GM21786 (cell line): ENCODE results near the gene CSAG1.
A peak's percentile ranks its signal among the peaks of the same experiment; 100 is the strongest.
"Not testable (repeated sequence)": the region's sequence is repeated elsewhere in the genome, so short reads cannot be mapped to it uniquely, and the experiment has no call there.

ENCODE experiments used
- ATAC-seq: cut with Tn5 transposase; IDR thresholded peaks from one replicate; pipeline ENCODE4 v1.9.1; 2021; ENCODE audit not compliant: unreplicated experiment

Gene CSAG1, protein sequence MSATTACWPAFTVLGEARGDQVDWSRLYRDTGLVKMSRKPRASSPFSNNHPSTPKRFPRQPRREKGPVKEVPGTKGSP

DNA sequence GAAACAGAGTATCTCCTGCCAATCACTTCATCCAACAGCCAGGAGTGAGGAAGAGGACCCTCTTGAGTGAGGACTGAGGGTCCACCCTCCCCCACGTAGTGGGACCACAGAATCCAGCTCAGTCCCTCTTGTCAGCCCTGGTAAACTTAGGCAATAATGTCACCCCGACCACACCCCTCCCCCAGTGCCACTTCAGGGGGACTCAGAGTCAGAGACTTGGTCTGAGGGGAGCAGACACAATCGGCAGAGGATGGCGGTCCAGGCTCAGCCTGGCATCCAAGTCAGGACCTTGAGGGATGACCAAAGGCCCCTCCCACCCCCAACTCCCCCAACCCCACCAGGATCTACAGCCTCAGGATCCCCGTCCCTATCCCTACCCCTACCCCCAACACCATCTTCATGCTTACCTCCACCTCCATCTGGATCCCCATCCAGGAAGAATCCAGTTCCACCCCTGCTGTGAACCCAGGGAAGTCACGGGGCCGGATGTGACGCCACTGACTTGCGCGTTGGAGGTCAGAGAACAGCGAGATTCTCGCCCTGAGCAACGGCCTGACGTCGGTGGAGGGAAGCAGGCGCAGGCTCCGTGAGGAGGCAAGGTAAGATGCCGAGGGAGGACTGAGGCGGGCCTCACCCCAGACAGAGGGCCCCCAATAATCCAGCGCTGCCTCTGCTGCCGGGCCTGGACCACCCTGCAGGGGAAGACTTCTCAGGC, at the start of gene CSAG1, which contains the start of gene MAGEA12:
TSS of gene CSAG1 (minus strand) at position 461 of the 715 bp plus-strand sequence. CDS start 1,261 bp downstream, outside the sequence.
TSS of gene MAGEA12 (plus strand) at position 497 of the 715 bp plus-strand sequence. CDS start 2,405 bp downstream, outside the sequence.
- no peak for ATAC-seq

DNA sequence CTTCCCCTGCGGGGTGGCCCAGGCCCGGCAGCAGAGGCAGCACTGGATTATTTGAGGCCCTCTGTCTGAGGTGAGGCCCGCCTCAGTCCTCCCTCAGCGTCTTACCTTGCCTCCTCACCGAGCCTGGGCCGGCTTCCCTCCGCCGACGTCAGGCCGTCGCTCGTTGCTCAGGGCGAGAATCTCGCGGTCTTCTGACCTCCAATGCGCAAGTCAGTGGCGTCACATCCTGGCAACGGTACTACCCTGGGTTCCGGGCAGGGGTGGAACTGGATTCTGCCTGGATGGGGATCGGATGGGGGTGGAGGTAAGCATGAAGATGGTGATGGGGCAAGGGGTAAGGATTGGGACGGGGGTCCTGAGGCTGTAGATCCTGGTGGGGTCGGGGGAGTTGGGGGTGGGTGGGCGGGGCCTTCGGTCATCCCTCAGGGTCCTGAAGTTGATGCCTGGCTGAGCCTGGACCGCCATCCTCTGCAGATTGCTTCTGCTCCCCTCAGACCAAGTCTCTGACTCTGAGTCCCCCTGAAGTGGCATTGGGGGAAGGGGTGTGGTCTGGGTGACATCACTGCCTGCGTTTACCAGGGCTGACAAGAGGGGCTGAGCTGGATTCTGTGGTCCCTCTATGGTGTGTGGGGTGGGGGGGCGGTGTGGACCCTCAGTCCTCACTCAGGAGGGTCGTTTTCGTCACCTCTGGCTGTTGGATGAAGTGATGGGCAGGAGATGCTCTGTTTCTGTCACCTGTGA, 36.2 kb upstream of the CSAG1 start, which contains the start of gene MAGEA6:
TSS of gene MAGEA6 (minus strand) at position 141 of the 741 bp plus-strand sequence. CDS start 2,039 bp downstream, outside the sequence.
- ATAC-seq = not testable (repeated sequence)

DNA sequence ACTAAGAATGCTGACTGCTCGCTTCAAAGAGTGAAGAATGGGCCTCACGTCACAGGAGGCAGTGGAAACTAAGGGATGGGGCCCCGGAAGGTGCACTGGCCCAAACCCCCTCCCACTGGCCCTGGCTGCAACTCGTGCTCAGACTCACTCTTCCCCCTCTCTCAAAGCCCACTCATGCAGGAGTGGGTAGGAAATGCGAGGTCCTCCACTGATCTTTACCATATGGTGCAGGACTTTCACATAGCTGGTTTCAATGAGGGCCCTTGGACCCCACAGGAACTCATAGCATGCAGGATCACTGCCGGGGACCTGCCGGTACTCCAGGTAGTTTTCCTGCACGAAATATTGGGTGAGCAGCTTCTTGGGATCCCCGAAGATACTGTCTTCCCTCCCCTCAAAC, 33.0 kb upstream of the CSAG1 start:
- ATAC-seq = not testable (repeated sequence)

DNA sequence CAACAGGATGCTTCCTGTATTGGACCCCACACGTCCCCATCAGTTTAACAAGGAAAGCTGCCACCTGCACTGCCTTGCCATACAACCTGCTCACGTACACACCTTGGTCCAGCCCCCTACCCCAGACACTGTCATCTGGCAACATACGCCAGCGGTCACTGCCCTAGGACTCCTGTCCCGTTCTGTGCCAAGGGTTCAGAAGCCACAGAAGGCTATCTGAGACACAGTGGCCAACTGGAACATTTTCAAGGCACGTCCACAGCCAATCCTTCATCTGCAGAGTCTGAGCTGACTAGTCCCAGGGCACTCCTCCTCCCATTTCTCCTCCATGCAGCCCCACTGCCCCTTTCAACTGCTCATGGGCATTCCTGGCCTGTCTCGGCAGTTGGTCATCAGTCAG, 28.1 kb upstream of the CSAG1 start:
- ATAC-seq = not testable (repeated sequence)

DNA sequence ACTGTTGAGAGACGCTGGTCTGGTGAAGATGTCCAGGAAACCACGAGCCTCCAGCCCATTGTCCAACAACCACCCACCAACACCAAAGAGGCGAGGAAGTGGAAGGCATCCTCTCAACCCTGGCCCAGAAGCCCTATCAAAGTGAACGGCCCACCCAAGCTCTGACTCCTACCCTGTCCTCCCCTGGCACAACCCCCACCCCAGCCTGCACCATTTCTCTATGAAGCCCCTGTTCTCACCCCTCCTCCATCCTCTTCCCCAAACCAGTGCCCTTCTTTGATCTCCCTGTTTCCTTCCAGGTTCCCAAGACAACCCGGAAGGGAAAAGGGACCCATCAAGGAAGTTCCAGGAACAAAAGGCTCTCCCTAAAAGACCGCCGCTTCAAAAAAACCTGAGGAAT, 26.0 kb upstream of the CSAG1 start:
- ATAC-seq = not testable (repeated sequence)

DNA sequence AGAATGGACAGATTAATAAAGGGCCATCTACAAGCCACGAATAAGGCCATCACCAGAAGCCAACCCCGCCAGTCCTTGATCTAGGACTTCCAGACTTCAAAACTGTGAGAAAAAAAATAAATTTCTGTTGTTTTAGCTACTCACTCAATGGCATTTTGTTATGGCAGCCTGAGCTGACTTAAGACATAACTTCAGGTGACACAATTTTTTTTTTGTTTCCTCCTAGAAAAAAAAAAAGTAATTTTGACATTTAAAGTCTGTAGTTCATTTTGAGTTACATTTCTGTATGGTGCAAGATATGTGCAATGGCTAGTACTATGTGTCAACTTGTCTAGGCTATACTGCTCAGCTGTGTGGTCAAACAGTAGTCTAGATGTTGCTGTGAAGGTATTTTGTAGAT, 25.4 kb upstream of the CSAG1 start, which contains the start of gene CSAG3:
TSS of gene CSAG3 (plus strand) at position 301 of the 400 bp plus-strand sequence.
- ATAC-seq = not testable (repeated sequence)

DNA sequence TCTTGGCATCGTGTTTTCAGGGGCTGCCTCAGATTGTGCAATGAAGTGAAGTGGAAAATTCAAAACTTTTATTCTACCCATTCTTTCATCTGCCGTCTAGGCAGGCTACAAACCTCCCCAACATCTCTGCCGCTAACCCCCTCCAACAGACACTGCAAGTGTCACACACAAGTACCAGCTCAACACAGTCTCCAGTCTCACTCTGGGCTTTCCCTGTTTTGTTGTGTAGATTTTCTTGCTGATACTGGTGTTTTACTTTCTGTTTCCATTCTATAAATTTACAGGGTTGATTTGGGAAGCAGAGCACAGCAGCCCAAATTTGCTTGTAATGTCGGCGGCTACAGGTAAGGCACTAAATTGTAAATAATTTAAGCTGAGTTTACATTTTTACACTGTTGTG, 21.4 kb upstream of the CSAG1 start:
- peak; percentile 56 for ATAC-seq

DNA sequence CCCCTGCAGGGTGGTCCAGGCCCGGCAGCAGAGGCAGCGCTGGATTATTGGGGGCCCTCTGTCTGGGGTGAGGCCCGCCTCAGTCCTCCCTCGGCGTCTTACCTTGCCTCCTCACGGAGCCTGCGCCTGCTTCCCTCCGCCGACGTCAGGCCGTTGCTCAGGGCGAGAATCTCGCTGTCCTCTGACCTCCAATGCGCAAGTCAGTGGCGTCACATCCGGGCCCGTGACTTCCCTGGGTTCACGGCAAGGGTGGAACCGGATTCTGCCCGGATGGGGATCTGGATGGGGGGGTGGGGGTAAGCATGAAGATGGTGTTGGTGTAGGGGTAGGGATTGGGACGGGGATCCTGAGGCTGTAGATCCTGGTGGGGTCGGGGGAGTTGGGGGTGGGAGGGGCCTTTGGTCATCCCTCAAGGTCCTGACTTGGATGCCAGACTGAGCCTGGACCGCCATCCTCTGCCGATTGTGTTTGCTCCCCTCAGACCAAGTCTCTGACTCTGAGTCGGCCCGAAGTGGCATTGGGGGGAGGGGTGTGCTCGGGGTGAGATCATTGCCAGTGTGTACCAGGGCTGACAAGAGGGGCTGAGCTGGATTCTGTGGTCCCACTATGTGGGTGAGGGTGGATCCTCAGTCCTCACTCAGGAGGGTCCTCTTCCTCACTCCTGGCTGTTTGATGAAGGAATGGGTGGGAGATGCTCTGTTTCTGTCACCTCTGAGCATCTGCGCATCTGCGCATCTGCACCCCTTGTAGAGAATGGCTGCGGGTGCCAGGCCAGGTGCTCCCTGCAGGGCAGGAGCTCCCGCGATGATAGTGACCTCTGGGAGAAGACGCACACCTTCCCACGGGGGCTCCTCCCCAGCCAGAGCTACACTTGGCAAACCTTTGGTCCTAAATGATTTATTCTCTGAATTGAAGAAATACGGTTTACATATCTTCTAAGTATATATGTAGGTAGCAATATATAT, 20.4 kb upstream of the CSAG1 start, which contains the start of gene MAGEA2:
TSS of gene MAGEA2 (minus strand) at position 157 of the 965 bp plus-strand sequence. CDS start 2,479 bp downstream, outside the sequence.
- not testable (repeated sequence) for ATAC-seq

DNA sequence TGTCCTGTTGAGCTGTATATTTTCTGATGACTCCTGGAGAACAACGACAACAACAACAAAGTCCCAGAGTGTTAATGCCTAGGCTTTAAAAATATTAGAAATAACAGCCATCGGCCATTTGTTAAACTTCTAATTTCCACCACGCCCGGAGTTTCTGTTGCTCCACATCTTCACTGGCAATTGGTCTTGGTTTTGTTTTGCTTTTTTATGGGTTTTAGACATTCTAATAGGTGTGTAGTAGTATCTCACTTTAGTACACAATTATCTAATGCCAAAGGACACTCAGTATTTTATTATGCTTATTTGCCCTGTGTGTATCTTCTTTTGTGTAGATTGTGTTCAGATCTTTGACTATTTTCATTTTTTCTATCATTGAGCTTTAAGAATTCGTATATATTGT, 5.0 kb upstream of the CSAG1 start:
- ATAC-seq = no peak

DNA sequence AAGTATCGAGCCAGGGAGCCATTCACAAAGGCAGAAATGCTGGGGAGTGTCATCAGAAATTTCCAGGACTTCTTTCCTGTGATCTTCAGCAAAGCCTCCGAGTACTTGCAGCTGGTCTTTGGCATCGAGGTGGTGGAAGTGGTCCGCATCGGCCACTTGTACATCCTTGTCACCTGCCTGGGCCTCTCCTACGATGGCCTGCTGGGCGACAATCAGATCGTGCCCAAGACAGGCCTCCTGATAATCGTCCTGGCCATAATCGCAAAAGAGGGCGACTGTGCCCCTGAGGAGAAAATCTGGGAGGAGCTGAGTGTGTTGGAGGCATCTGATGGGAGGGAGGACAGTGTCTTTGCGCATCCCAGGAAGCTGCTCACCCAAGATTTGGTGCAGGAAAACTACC, 3.0 kb upstream of the CSAG1 start:
- not testable (repeated sequence) for ATAC-seq

DNA sequence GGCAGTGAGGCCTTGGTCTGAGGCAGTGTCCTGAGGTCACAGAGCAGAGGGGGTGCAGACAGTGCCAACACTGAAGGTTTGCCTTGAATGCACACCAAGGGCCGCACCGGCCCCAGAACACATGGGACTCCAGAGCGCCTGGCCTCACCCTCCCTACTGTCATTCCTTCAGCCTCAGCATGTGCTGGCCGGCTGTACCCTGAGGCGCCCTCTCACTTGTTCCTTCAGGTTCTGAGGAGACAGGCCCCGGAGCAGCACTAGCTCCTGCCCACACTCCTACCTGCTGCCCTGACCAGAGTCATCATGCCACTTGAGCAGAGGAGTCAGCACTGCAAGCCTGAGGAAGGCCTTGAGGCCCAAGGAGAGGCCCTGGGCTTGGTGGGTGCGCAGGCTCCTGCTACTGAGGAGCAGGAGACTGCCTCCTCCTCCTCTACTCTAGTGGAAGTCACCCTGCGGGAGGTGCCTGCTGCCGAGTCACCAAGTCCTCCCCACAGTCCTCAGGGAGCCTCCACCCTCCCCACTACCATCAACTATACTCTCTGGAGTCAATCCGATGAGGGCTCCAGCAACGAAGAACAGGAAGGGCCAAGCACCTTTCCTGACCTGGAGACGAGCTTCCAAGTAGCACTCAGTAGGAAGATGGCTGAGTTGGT, 2.5 kb upstream of the CSAG1 start:
- ATAC-seq = no peak

DNA sequence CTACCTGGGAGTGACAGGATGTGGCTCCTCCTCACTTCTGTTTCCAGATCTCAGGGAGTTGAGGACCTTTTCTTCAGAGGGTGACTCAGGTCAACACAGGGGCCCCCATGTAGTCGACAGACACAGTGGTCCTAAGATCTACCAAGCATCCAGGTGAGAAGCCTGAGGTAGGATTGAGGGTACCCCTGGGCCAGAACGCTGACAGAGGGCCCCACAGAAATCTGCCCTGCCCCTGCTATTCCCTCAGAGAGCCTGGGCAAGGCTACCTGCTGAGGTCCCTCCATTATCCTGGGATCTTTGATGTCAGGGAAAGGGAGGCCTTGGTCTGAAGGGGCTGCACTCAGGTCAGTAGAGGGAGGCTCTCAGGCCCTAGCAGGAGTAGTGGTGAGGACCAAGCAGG, 1.6 kb upstream of the CSAG1 start:
- ATAC-seq = no peak

DNA sequence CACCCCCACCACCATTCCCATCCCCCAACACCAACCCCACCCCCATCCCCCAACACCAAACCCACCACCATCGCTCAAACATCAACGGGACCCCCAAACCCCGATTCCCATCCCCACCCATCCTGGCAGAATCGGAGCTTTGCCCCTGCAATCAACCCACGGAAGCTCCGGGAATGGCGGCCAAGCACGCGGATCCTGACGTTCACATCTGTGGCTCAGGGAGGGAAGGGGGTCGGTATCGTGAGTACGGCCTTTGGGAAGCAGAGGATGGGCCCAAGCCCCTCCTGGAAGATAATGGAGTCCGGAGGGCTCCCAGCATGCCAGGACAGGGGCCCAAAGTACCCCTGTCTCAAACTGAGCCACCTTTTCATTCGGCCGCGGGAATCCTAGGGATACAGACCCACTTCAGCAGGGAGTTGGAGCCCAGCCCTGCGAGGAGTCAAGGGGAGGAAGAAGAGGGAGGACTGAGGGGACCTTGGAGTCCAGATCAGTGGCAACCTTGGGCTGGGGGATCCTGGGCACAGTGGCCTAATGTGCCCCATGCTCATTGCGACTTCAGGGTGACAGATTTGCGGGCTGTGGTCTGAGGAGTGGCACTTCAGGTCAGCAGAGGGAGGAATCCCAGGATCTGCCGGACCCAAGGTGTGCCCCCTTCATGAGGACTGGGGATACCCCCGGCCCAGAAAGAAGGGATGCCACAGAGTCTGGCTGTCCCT, 780 bp upstream of the CSAG1 start:
- ATAC-seq = not testable (repeated sequence)

DNA sequence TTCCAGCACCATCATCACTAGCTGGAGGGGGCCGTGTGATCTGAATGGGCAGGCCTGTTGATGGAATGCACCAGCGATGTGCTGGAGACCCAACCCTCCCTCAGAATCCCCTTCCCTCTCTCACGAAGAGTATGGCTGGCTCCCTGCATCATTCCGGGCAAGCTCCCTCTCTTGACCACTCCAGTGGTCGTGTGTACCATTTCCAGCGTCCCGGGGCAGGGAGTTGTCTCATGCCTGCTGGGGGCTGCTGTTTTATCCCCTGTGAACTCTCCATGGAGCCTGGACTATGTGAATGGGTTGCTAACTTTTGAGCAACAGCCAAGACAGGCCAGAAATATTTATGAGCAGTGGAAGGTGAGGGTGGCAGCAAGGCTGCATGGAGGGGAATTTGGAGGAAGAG, 8.1 kb downstream of the CSAG1 start:
- ATAC-seq = no peak

DNA sequence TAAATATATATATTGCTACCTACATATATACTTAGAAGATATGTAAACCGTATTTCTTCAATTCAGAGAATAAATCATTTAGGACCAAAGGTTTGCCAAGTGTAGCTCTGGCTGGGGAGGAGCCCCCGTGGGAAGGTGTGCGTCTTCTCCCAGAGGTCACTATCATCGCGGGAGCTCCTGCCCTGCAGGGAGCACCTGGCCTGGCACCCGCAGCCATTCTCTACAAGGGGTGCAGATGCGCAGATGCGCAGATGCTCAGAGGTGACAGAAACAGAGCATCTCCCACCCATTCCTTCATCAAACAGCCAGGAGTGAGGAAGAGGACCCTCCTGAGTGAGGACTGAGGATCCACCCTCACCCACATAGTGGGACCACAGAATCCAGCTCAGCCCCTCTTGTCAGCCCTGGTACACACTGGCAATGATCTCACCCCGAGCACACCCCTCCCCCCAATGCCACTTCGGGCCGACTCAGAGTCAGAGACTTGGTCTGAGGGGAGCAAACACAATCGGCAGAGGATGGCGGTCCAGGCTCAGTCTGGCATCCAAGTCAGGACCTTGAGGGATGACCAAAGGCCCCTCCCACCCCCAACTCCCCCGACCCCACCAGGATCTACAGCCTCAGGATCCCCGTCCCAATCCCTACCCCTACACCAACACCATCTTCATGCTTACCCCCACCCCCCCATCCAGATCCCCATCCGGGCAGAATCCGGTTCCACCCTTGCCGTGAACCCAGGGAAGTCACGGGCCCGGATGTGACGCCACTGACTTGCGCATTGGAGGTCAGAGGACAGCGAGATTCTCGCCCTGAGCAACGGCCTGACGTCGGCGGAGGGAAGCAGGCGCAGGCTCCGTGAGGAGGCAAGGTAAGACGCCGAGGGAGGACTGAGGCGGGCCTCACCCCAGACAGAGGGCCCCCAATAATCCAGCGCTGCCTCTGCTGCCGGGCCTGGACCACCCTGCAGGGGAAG, 19.4 kb downstream of the CSAG1 start, which contains the start of gene MAGEA2B:
TSS of gene MAGEA2B (plus strand) at position 814 of the 973 bp plus-strand sequence. CDS start 2,479 bp downstream, outside the sequence.
- not testable (repeated sequence) for ATAC-seq

DNA sequence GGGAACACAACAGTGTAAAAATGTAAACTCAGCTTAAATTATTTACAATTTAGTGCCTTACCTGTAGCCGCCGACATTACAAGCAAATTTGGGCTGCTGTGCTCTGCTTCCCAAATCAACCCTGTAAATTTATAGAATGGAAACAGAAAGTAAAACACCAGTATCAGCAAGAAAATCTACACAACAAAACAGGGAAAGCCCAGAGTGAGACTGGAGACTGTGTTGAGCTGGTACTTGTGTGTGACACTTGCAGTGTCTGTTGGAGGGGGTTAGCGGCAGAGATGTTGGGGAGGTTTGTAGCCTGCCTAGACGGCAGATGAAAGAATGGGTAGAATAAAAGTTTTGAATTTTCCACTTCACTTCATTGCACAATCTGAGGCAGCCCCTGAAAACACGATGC, 20.3 kb downstream of the CSAG1 start:
- not testable (repeated sequence) for ATAC-seq

DNA sequence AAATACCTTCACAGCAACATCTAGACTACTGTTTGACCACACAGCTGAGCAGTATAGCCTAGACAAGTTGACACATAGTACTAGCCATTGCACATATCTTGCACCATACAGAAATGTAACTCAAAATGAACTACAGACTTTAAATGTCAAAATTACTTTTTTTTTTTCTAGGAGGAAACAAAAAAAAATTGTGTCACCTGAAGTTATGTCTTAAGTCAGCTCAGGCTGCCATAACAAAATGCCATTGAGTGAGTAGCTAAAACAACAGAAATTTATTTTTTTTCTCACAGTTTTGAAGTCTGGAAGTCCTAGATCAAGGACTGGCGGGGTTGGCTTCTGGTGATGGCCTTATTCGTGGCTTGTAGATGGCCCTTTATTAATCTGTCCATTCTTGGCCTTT, 24.3 kb downstream of the CSAG1 start, which contains the start of gene CSAG2:
TSS of gene CSAG2 (minus strand) at position 101 of the 400 bp plus-strand sequence. CDS start 161 bp downstream, outside the sequence.
- ATAC-seq = not testable (repeated sequence)

DNA sequence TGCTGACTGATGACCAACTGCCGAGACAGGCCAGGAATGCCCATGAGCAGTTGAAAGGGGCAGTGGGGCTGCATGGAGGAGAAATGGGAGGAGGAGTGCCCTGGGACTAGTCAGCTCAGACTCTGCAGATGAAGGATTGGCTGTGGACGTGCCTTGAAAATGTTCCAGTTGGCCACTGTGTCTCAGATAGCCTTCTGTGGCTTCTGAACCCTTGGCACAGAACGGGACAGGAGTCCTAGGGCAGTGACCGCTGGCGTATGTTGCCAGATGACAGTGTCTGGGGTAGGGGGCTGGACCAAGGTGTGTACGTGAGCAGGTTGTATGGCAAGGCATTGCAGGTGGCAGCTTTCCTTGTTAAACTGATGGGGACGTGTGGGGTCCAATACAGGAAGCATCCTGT, 27.0 kb downstream of the CSAG1 start:
- ATAC-seq = not testable (repeated sequence)
